T-helper 17 cell (primary cell): ENCODE measurements around the gene ARID5A. TPM values are rescaled to one million over a fixed set of nuclear protein-coding genes. Genes with fewer than 3 reads are reported as not detected.

Experiments
- ATAC-seq: fragments of 150-1000 bp; cut with Tn5 transposase; 2 replicates; pipeline ENCODE4 v1.10.0; 2021; ENCODE audit warnings: mild to moderate bottlenecking, moderate library complexity
- DNase-seq, 3 donors: peaks; one replicate each; pipeline versions ENCODE4 v3.0.0 to v3.0.0-alpha.2; 2020 to 2021
- H3K9me3 ChIP-seq: one replicate; pipeline ENCODE4 v1.7.0; 2013; ENCODE audit warnings: low read length, mild to moderate bottlenecking; ENCODE audit not compliant: control insufficient read depth, poor library complexity, severe bottlenecking
- H3K27ac Mint-ChIP-seq: one replicate; pipeline ENCODE4 v1.8.0; 2022; ENCODE audit warnings: mild to moderate bottlenecking, moderate library complexity, mixed read lengths
- H3K27me3 Mint-ChIP-seq: one replicate; pipeline ENCODE4 v1.8.0; 2022; ENCODE audit warnings: mixed read lengths
- H3K36me3 Mint-ChIP-seq: one replicate; pipeline ENCODE4 v1.8.0; 2022; ENCODE audit warnings: low read depth, mixed read lengths
- H3K4me1 Mint-ChIP-seq: one replicate; pipeline ENCODE4 v1.8.0; 2022; ENCODE audit warnings: mild to moderate bottlenecking, mixed read lengths
- H3K4me3 Mint-ChIP-seq: one replicate; pipeline ENCODE4 v1.8.0; 2022; ENCODE audit warnings: mild to moderate bottlenecking, moderate library complexity, mixed read lengths
- total RNA-seq, 4 donors: library from RNA in 2 of 4; stranded (reverse) in 2 of 4; gene quantifications; one replicate each; pipeline ENCODE4 v1.2.3 and lab custom pipeline; 2022 to 2026

Gene ARID5A
- total RNA-seq, 2 donors from 2014 or later: 126 to 139 TPM

GRCh38 chr2:96526615-96527285 lies 9.8 kb upstream of the ARID5A start:
- H3K36me3 Mint-ChIP-seq: no peaks in the 10 kb centered on the region
- DNase-seq: no peak
- ATAC-seq: no peak
- H3K4me3 Mint-ChIP-seq: peak overlapping the region; percentile 81
- peak overlapping the region; percentile 77 for H3K27ac Mint-ChIP-seq
- H3K27me3 Mint-ChIP-seq: no peaks in the 10 kb centered on the region
- H3K9me3 ChIP-seq: no peaks in the 10 kb centered on the region
- peaks cover 37% of the 10 kb centered on the region for H3K4me1 Mint-ChIP-seq

GRCh38 chr2:96527286-96528005 lies 9.1 kb upstream of the ARID5A start:
- DNase-seq: peak in 2 of 3 donors; percentile 43 to 45
- no peaks in the 10 kb centered on the region for H3K9me3 ChIP-seq
- H3K27me3 Mint-ChIP-seq: no peaks in the 10 kb centered on the region
- peaks cover 44% of the 10 kb centered on the region for H3K4me1 Mint-ChIP-seq
- peak; percentile 14 for ATAC-seq
- peak overlapping the region; percentile 91 for H3K27ac Mint-ChIP-seq
- peak overlapping the region; percentile 81 for H3K4me3 Mint-ChIP-seq
- no peaks in the 10 kb centered on the region for H3K36me3 Mint-ChIP-seq

DNA sequence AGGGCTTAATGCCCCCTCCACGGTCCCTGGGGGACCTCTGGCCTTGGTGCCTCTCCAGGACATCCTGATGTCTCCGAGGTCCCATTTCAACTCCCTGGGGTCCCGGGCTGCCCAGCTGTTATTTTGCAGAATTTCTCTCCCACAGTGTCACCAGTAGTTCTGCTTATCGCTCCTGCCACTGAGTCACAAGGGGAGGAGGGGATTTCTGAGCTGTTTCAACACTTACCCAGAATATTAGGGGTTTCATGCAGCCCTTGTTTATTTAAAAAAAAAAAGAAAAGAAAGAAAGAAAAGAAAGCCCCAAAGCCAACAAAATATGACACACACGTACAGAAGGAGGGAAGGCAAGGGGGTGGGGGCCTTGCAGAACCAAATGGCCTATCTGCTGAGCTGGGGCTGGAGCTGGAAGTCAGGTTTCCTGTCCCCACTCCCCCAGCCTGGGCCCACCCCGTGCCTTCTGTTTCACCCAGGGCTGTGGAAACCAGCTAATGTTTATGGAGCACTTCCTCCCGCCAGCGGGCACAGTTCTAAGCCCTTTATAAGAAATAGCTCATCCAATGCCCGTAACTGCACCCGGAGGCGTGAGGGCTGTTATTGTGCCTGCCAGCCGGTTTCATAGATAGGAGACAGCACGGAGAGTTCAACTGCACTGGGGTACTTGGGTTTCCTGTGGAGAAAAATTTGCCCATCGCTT lies 8.4 kb upstream of the ARID5A start:
- H3K9me3 ChIP-seq: no peaks in the 10 kb centered on the region
- H3K36me3 Mint-ChIP-seq: no peaks in the 10 kb centered on the region
- H3K4me1 Mint-ChIP-seq: peaks cover 41% of the 10 kb centered on the region
- no peaks in the 10 kb centered on the region for H3K27me3 Mint-ChIP-seq
- peak overlapping the region; percentile 81 for H3K4me3 Mint-ChIP-seq
- DNase-seq (peak in 1 of 3 donors; percentile 46), ATAC-seq (peak; percentile 23)
- peak overlapping the region; percentile 91 for H3K27ac Mint-ChIP-seq

GRCh38 chr2:96528700-96529375 lies 7.7 kb upstream of the ARID5A start:
- Mint-ChIP-seq H3K4me3 (peak overlapping the region; percentile 81), H3K27ac (peak overlapping the region; percentile 95), H3K27me3 (no peaks in the 10 kb centered on the region), H3K36me3 (no peaks in the 10 kb centered on the region), H3K4me1 (peaks cover 38% of the 10 kb centered on the region)
- H3K9me3 ChIP-seq: no peaks in the 10 kb centered on the region
- no peak for DNase-seq
- no peak for ATAC-seq

DNA sequence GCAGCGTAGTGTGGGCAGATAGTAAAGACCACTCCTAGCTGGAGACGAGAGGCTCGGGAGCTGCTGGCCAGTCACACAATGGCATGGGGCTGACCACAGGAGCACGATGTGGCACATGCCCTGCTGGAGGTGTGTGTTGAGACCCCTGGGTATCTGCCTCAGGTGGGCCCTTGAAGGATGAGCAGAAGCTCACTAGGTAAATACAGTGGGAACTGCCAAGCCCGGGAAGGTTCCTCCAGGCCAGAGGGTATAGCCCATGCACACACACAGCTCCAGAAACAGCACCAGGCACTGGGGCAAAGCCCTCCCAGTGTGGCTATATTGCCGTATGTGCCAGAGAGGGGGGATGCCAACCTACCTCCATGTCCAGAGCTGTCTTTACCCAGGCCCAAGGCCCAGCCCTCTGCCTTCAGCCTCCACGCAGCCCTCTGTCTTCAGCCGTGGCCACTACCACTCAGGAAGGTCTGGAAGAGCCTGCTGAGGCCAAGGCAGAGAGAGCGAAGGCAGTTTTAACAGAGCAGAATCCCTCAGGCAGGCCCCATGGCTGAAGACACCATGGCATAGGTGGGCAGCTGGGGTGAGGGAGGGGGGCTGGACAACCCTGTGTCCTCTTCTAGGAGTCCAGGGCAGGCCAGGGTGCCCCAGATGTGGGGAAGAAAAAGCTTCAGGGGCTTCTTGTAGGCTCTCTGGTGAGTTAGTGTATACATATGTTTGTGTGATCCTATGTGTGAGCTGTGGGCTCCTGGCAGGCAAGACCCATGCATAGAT lies 7.0 kb upstream of the ARID5A start:
- peak overlapping the region; percentile 95 for H3K27ac Mint-ChIP-seq
- no peak overlapping the region for H3K4me3 Mint-ChIP-seq
- no peaks in the 10 kb centered on the region for H3K36me3 Mint-ChIP-seq
- no peaks in the 10 kb centered on the region for H3K27me3 Mint-ChIP-seq
- H3K4me1 Mint-ChIP-seq: peaks cover 32% of the 10 kb centered on the region
- no peaks in the 10 kb centered on the region for H3K9me3 ChIP-seq
- no peak for DNase-seq
- no peak for ATAC-seq

- no peak for ATAC-seq
- H3K9me3 ChIP-seq: no peaks in the 10 kb centered on the region
- H3K4me3 Mint-ChIP-seq: no peak overlapping the region
- H3K27me3 Mint-ChIP-seq: no peaks in the 10 kb centered on the region
- peak overlapping the region; percentile 95 for H3K27ac Mint-ChIP-seq
- no peaks in the 10 kb centered on the region for H3K36me3 Mint-ChIP-seq
- H3K4me1 Mint-ChIP-seq: peaks cover 32% of the 10 kb centered on the region
- DNase-seq: peak in 1 of 3 donors; percentile 2
These were observed 6.5 kb upstream of the ARID5A start for GRCh38 chr2:96530144-96530430.

GRCh38 chr2:96530474-96531357 lies 5.8 kb upstream of the ARID5A start:
- DNase-seq (peak in 1 of 3 donors; percentile 4), ATAC-seq (no peak)
- H3K27me3 Mint-ChIP-seq: no peaks in the 10 kb centered on the region
- peak overlapping the region; percentile 95 for H3K27ac Mint-ChIP-seq
- peak overlapping the region; percentile 28 for H3K4me3 Mint-ChIP-seq
- H3K4me1 Mint-ChIP-seq: peaks cover 33% of the 10 kb centered on the region
- no peaks in the 10 kb centered on the region for H3K36me3 Mint-ChIP-seq
- no peaks in the 10 kb centered on the region for H3K9me3 ChIP-seq

DNA sequence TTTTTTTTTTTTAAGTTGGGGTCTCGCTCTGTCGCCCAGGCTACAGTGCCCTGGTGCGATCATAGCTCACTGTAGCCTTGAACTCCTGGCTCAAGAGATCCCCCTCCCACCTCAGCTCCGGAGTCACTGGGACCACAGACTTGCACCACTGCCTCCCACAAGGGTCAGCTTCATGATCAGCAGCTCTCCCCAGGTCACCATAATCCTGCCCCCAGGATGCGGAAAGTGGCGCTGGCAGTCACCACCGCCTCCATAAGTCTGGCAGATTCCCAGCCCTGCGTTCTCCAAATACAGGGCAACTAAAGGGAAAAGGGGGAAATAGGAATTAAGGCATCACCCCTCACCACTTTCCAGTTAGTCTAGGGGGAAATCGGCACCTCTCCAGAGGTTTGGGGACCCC lies 5.2 kb upstream of the ARID5A start:
- Mint-ChIP-seq H3K36me3 (no peaks in the 10 kb centered on the region), H3K27me3 (no peaks in the 10 kb centered on the region), H3K4me3 (peak overlapping the region; percentile 43), H3K27ac (peak overlapping the region; percentile 95), H3K4me1 (peaks cover 36% of the 10 kb centered on the region)
- ATAC-seq: no peak
- DNase-seq: no peak
- H3K9me3 ChIP-seq: no peaks in the 10 kb centered on the region

GRCh38 chr2:96531872-96532505 lies 4.6 kb upstream of the ARID5A start:
- H3K9me3 ChIP-seq: no peaks in the 10 kb centered on the region
- Mint-ChIP-seq H3K4me3 (peak overlapping the region; percentile 88), H3K27ac (peak overlapping the region; percentile 95), H3K27me3 (no peaks in the 10 kb centered on the region), H3K4me1 (peaks cover 31% of the 10 kb centered on the region), H3K36me3 (no peaks in the 10 kb centered on the region)
- DNase-seq (peak; percentile 58 to 78 (median 65)), ATAC-seq (peak; percentile 52)

- no peaks in the 10 kb centered on the region for H3K27me3 Mint-ChIP-seq
- ATAC-seq (no peak), DNase-seq (no peak)
- no peak overlapping the region for H3K4me3 Mint-ChIP-seq
- H3K36me3 Mint-ChIP-seq: no peaks in the 10 kb centered on the region
- peaks cover 31% of the 10 kb centered on the region for H3K4me1 Mint-ChIP-seq
- no peaks in the 10 kb centered on the region for H3K9me3 ChIP-seq
- H3K27ac Mint-ChIP-seq: peak overlapping the region; percentile 95
These were observed 3.8 kb upstream of the ARID5A start for GRCh38 chr2:96532641-96533291.

DNA sequence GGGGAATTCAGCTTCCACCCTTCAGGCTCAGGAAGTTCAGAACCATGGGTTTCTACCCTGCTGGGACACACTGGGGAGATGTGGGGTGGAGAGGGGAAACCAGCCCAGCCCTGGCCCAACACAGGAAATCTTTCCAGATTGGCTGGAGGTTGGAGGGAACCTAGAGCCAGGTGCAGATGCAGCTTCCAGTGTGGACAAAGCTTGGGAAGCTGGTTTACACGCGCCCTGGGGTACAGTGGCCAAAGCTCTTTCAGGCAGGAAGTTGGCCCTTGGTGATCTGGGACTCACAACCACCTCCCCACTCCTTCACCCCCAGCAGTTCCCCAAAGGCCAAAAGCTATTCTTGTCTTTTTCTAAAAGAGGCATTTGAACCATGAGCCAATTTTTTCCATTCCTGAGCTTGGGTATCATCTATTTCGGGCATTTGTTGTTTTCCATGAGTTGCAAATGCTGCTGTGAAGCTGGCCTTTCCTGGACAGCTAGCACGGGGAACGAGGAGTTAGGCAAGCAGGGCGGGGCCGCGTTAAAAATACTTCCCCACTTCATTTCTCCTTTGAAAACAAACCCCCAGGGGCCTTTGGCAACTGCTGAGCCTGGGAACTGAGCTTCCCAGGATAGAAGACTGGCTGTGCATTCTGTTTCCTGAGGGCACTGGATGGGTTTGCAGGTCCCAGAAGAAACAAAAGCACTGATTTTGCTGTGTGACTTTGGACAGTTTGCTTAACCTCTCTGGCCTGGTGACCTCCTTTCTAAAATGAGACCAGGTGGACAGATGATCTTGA lies 3.1 kb upstream of the ARID5A start:
- H3K27me3 Mint-ChIP-seq: no peaks in the 10 kb centered on the region
- no peak overlapping the region for H3K4me3 Mint-ChIP-seq
- no peak for ATAC-seq
- no peaks in the 10 kb centered on the region for H3K36me3 Mint-ChIP-seq
- peaks cover 32% of the 10 kb centered on the region for H3K4me1 Mint-ChIP-seq
- no peaks in the 10 kb centered on the region for H3K9me3 ChIP-seq
- no peak overlapping the region for H3K27ac Mint-ChIP-seq
- DNase-seq: no peak
